ENCODE data around the gene FMO3.

FMO3 gene

GRCh38 chr1:171115280-171115897 is 24.7 kb downstream of the FMO3 start:
- no peak for DNase-seq (ENCODE audit: extremely low read depth in 1 of 2, low read depth in 1 of 2)

GRCh38 chr1:171116676-171117075 is 26.0 kb downstream of the FMO3 start:
- DNase-seq (ENCODE audit: extremely low read depth in 1 of 2, low read depth in 1 of 2) = no peak

- no peak for DNase-seq (ENCODE audit: extremely low read depth in 1 of 2, low read depth in 1 of 2)
These were observed 26.4 kb downstream of the FMO3 start for GRCh38 chr1:171117085-171117484.

- DNase-seq (ENCODE audit: extremely low read depth in 1 of 2, low read depth in 1 of 2) = no peak
These were observed 28.9 kb downstream of the FMO3 start for GRCh38 chr1:171119648-171120047.

GRCh38 chr1:171122299-171122698 is 31.6 kb downstream of the FMO3 start:
- DNase-seq (ENCODE audit: extremely low read depth in 1 of 2, low read depth in 1 of 2) = no peak

- no peak for DNase-seq (ENCODE audit: extremely low read depth in 1 of 2, low read depth in 1 of 2)
These were observed 32.2 kb downstream of the FMO3 start for GRCh38 chr1:171122893-171123292.

- no peak for DNase-seq (ENCODE audit: extremely low read depth in 1 of 2, low read depth in 1 of 2)
These were observed 35.8 kb downstream of the FMO3 start for GRCh38 chr1:171126504-171126903.

- DNase-seq (ENCODE audit: extremely low read depth in 1 of 2, low read depth in 1 of 2) = no peak
These were observed 36.4 kb downstream of the FMO3 start for GRCh38 chr1:171127099-171127498.

GRCh38 chr1:171127501-171127900 is 36.8 kb downstream of the FMO3 start:
- DNase-seq (ENCODE audit: extremely low read depth in 1 of 2, low read depth in 1 of 2) = no peak

- DNase-seq (ENCODE audit: extremely low read depth in 1 of 2, low read depth in 1 of 2) = no peak
These were observed 37.8 kb downstream of the FMO3 start for GRCh38 chr1:171128463-171128862.

GRCh38 chr1:171134204-171134923 is 43.7 kb downstream of the FMO3 start:
- DNase-seq (ENCODE audit: extremely low read depth in 1 of 2, low read depth in 1 of 2) = no peak

- no peak for DNase-seq (ENCODE audit: extremely low read depth in 1 of 2, low read depth in 1 of 2)
These were observed 46.9 kb downstream of the FMO3 start for GRCh38 chr1:171137580-171137979.

- no peak for DNase-seq (ENCODE audit: extremely low read depth in 1 of 2, low read depth in 1 of 2)
These were observed 48.3 kb downstream of the FMO3 start for GRCh38 chr1:171138980-171139379.

GRCh38 chr1:171139890-171140289 is 49.2 kb downstream of the FMO3 start:
- DNase-seq (ENCODE audit: extremely low read depth in 1 of 2, low read depth in 1 of 2) = no peak

- no peak for DNase-seq (ENCODE audit: extremely low read depth in 1 of 2, low read depth in 1 of 2)
These were observed 49.7 kb downstream of the FMO3 start for GRCh38 chr1:171140401-171140800.

- no peak for DNase-seq (ENCODE audit: extremely low read depth in 1 of 2, low read depth in 1 of 2)
These were observed 50.4 kb downstream of the FMO3 start for GRCh38 chr1:171140956-171141687.

GRCh38 chr1:171141688-171142415 is 51.1 kb downstream of the FMO3 start:
- no peak for DNase-seq (ENCODE audit: extremely low read depth in 1 of 2, low read depth in 1 of 2)

- DNase-seq (ENCODE audit: extremely low read depth in 1 of 2, low read depth in 1 of 2) = no peak
These were observed 52.0 kb downstream of the FMO3 start for GRCh38 chr1:171142416-171143385.

- DNase-seq (ENCODE audit: extremely low read depth in 1 of 2, low read depth in 1 of 2) = no peak
These were observed 59.5 kb downstream of the FMO3 start for GRCh38 chr1:171150156-171150555.

GRCh38 chr1:171152549-171152948 is 61.8 kb downstream of the FMO3 start:
- DNase-seq (ENCODE audit: extremely low read depth in 1 of 2, low read depth in 1 of 2) = no peak

Measured in activated CD8-positive, alpha-beta memory T cell treated with anti-CD3 and anti-CD28 coated beads for 1 hour (primary cell).